Endodermal cell (in vitro differentiated cells): ENCODE results near the gene NTRK1. TPM values are rescaled to one million over a fixed set of nuclear protein-coding genes. Genes with fewer than 3 reads are reported as not detected.

Experiments
- DNase-seq: peaks from one replicate; pipeline ENCODE4 v3.0.0-alpha.2; 2017
- H3K27ac ChIP-seq: 2 replicates; pipeline ENCODE4 v1.5.1; 2013; ENCODE audit warnings: mild to moderate bottlenecking, low read depth, low read length, moderate library complexity
- H3K27me3 ChIP-seq: 2 replicates; pipeline ENCODE4 v1.6.1; 2013; ENCODE audit warnings: mild to moderate bottlenecking, low read length, moderate library complexity; ENCODE audit not compliant: insufficient read depth, control insufficient read depth, poor library complexity, severe bottlenecking
- H3K36me3 ChIP-seq: 2 replicates; pipeline ENCODE4 v1.7.0; 2013; ENCODE audit warnings: mild to moderate bottlenecking, low read length, moderate library complexity; ENCODE audit not compliant: control insufficient read depth, insufficient read depth
- H3K4me1 ChIP-seq: one replicate; pipeline ENCODE4 v1.7.0; 2013; ENCODE audit warnings: low read length; ENCODE audit not compliant: control insufficient read depth, insufficient read depth
- H3K4me3 ChIP-seq: 2 replicates; pipeline ENCODE4 v1.5.1; 2013; ENCODE audit warnings: mild to moderate bottlenecking, low read length, moderate library complexity
- H3K9ac ChIP-seq: 2 replicates; pipeline ENCODE4 v1.6.1; 2013; ENCODE audit warnings: mild to moderate bottlenecking, low read length, moderate library complexity; ENCODE audit not compliant: poor library complexity, severe bottlenecking; ENCODE audit errors: extremely low read depth
- H3K9me3 ChIP-seq: 2 replicates; pipeline ENCODE4 v1.6.1; 2013; ENCODE audit warnings: mild to moderate bottlenecking, low read length, moderate library complexity; ENCODE audit not compliant: control insufficient read depth
- H3K27ac Mint-ChIP-seq: 2 replicates; pipeline ENCODE4 v1.8.0; 2020; ENCODE audit warnings: mixed read lengths
- H3K27me3 Mint-ChIP-seq: 2 replicates; pipeline ENCODE4 v1.8.0; 2021; ENCODE audit warnings: mild to moderate bottlenecking, mixed read lengths; ENCODE audit not compliant: insufficient read depth
- H3K36me3 Mint-ChIP-seq: 2 replicates; pipeline ENCODE4 v1.8.0; 2020; ENCODE audit warnings: low read depth, mixed read lengths
- H3K4me1 Mint-ChIP-seq: 2 replicates; pipeline ENCODE4 v1.8.0; 2020; ENCODE audit warnings: mixed read lengths
- H3K4me3 Mint-ChIP-seq: 2 replicates; pipeline ENCODE4 v1.8.0; 2020; ENCODE audit warnings: mild to moderate bottlenecking, moderate library complexity, mixed read lengths
- H3K9me3 Mint-ChIP-seq: 2 replicates; pipeline ENCODE4 v1.8.0; 2020; ENCODE audit warnings: mild to moderate bottlenecking, mixed read lengths
- CTCF ChIP-seq: fragments of 200-600 bp; sonication (generic); conservative IDR thresholded peaks from 2 replicates; pipeline ENCODE4 v1.5.0; 2021; ENCODE audit warnings: antibody characterized with exemption, mild to moderate bottlenecking
- WGBS, 2 experiments: methylation state at CpG; one replicate each; pipeline versions ENCODE4 v1.1.5 to v1.1.7; 2013; ENCODE audit warnings: missing lambda C conversion rate in 2 of 2, mixed read lengths in 1 of 2; ENCODE audit not compliant: insufficient coverage in 1 of 2, insufficient read length in 1 of 2; 5-methylcytosine and 5-hydroxymethylcytosine counted together
- total RNA-seq, 2 donors: library from RNA; stranded (reverse); fragmentation: NEBNext Ultra II Directional in 1 of 2; extraction: Animal tissue kit (Norgen Biotek cat#: 25700) in 1 of 2; gene quantifications; 2 replicates in 1 of 2; 3 replicates in 1 of 2; pipeline ENCODE4 v1.2.1, GENCODE V29; 2021

NTRK1 gene
- total RNA-seq, 2 donors from 2014 or later = 0.44 to 0.82 TPM

- Mint-ChIP-seq H3K4me3 (no peak overlapping the region), H3K36me3 (no peaks in the 10 kb centered on the region), H3K27ac (no peak overlapping the region), H3K9me3 (no peaks in the 10 kb centered on the region), H3K27me3 (peaks cover 31% of the 10 kb centered on the region), H3K4me1 (peaks cover 14% of the 10 kb centered on the region)
- Histone ChIP-seq H3K27me3 (peaks cover under 1% of the 10 kb centered on the region), H3K4me1 (peaks cover 6% of the 10 kb centered on the region), H3K4me3 (no peak overlapping the region), H3K9ac (no peak overlapping the region), H3K27ac (no peak overlapping the region), H3K36me3 (no peaks in the 10 kb centered on the region), H3K9me3 (no peaks in the 10 kb centered on the region)
- DNase-seq = no peak
- TF ChIP-seq CTCF = no peak
- 57 to 84% methylated on average over 2 to 7 of the region's 7 CpGs for WGBS, 2 experiments
Observed at GRCh38 chr1:156883919-156884318, 23.3 kb downstream of the NTRK1 start.

GRCh38 chr1:156884560-156885184 lies 24.0 kb downstream of the NTRK1 start:
- TF ChIP-seq CTCF = no peak
- DNase-seq = no peak
- peaks cover 14% of the 10 kb centered on the region for H3K4me1 Mint-ChIP-seq
- peaks cover 27% of the 10 kb centered on the region for H3K27me3 Mint-ChIP-seq
- H3K27ac ChIP-seq = no peak overlapping the region
- no peaks in the 10 kb centered on the region for H3K9me3 ChIP-seq
- 27 to 59% methylated on average over 5 to 10 of the region's 10 CpGs for WGBS, 2 experiments
- no peaks in the 10 kb centered on the region for H3K27me3 ChIP-seq
- no peak overlapping the region for H3K9ac ChIP-seq
- H3K36me3 Mint-ChIP-seq = no peaks in the 10 kb centered on the region
- H3K4me1 ChIP-seq = peaks cover 6% of the 10 kb centered on the region
- H3K36me3 ChIP-seq = no peaks in the 10 kb centered on the region
- H3K27ac Mint-ChIP-seq = no peak overlapping the region
- no peak overlapping the region for H3K4me3 Mint-ChIP-seq
- no peaks in the 10 kb centered on the region for H3K9me3 Mint-ChIP-seq
- H3K4me3 ChIP-seq = no peak overlapping the region

- no peaks in the 10 kb centered on the region for H3K9me3 ChIP-seq
- Mint-ChIP-seq H3K4me1 (peaks cover 14% of the 10 kb centered on the region), H3K36me3 (no peaks in the 10 kb centered on the region), H3K27me3 (peaks cover 27% of the 10 kb centered on the region), H3K9me3 (no peaks in the 10 kb centered on the region), H3K4me3 (no peak overlapping the region), H3K27ac (no peak overlapping the region)
- no peaks in the 10 kb centered on the region for H3K36me3 ChIP-seq
- WGBS, 2 experiments = no CpG with 5 or more reads among the region's 1 CpG
- DNase-seq = no peak
- no peak overlapping the region for H3K27ac ChIP-seq
- peaks cover 6% of the 10 kb centered on the region for H3K4me1 ChIP-seq
- no peak overlapping the region for H3K4me3 ChIP-seq
- peaks cover 1% of the 10 kb centered on the region for H3K27me3 ChIP-seq
- TF ChIP-seq CTCF = no peak
- H3K9ac ChIP-seq = no peak overlapping the region
Observed at GRCh38 chr1:156885314-156885713, 24.6 kb downstream of the NTRK1 start.
